H4 (cell line): ENCODE data around the gene APH1B. TPM values are rescaled to one million over a fixed set of nuclear protein-coding genes. Genes with fewer than 3 reads are reported as not detected.

Experiments
- DNase-seq: peaks from one replicate; pipeline ENCODE4 v3.0.0-alpha.2; 2015; ENCODE audit warnings: low spot score
- total RNA-seq: library from RNA; depleted of rRNA; stranded (reverse); fragments of >200 nt; shearing (Covaris generic); gene quantifications from 2 replicates; pipeline ENCODE4 v1.2.3, GENCODE V29; 2014; rRNA removed

The APH1B gene
- total RNA-seq, 1 experiment from 2014 or later: 20.7 TPM

- no peak for DNase-seq
Measured at GRCh38 chr15:63353261-63353660, 75.9 kb downstream of the APH1B start.

GRCh38 chr15:63353887-63354286 is 76.5 kb downstream of the APH1B start:
- DNase-seq: no peak

- DNase-seq: no peak
Measured at GRCh38 chr15:63354821-63355650, 77.6 kb downstream of the APH1B start.

GRCh38 chr15:63357061-63357460 is 79.7 kb downstream of the APH1B start:
- no peak for DNase-seq

- DNase-seq: no peak
Measured at GRCh38 chr15:63357731-63358130, 80.3 kb downstream of the APH1B start.

- no peak for DNase-seq
Measured at GRCh38 chr15:63358241-63359029, 81.0 kb downstream of the APH1B start.

Other genes starting within 250 kb of the APH1B start
- gene TPM1, start 234.9 kb upstream of the APH1B start, total RNA-seq: 375 and 436 TPM in 2 replicates
- 25.0 and 34.3 TPM in 2 replicates for gene LACTB, start 155.7 kb upstream of the APH1B start, total RNA-seq
- gene RPS27L, start 120.1 kb upstream of the APH1B start, total RNA-seq: 73.3 and 148 TPM in 2 replicates
- gene RAB8B, start 88.0 kb upstream of the APH1B start, total RNA-seq: 21.4 and 35.4 TPM in 2 replicates
- 24.2 and 27.4 TPM in 2 replicates for gene CA12, start 104.2 kb downstream of the APH1B start, total RNA-seq
- gene USP3, start 227.0 kb downstream of the APH1B start, total RNA-seq: 31.0 and 48.3 TPM in 2 replicates